Tracheal epithelial cell (primary cell): ENCODE data around the gene MPP3. TPM values are rescaled to one million over a fixed set of nuclear protein-coding genes. Genes with fewer than 3 reads are reported as not detected.

Source experiments
- total RNA-seq: library from RNA; depleted of rRNA; stranded (reverse); fragments of >200 nt; gene quantifications from 2 replicates; pipeline ENCODE4 v1.2.1, GENCODE V29; 2014

Gene MPP3
- 8.2 and 10.0 TPM in 2 replicates for total RNA-seq

GRCh38 chr17:43832976-43833829 lies at the start of gene MPP3:
TSS of gene MPP3 (minus strand) at chr17:43833146. CDS start at chr17:43831906, 1,240 bp downstream.

GRCh38 chr17:43846963-43847371 lies 14.0 kb upstream of the MPP3 start, which contains the start of gene CD300LG:
TSS of gene CD300LG (plus strand) at chr17:43847176. CDS start at chr17:43847217, 41 bp downstream.

GRCh38 chr17:43780135-43780534 lies 52.8 kb downstream of the MPP3 start, which contains the start of gene CFAP97D1:
TSS of gene CFAP97D1 (plus strand) at chr17:43780435. CDS start at chr17:43780463, 28 bp downstream.

GRCh38 chr17:43778337-43779144 lies 54.4 kb downstream of the MPP3 start, which contains the start of gene DUSP3:
TSS of gene DUSP3 (minus strand) at chr17:43778977. CDS start at chr17:43778924, 53 bp downstream.

GRCh38 chr17:43758497-43759174 lies 74.3 kb downstream of the MPP3 start, which contains the start of gene SOST:
TSS of gene SOST (minus strand) at chr17:43758791. CDS start at chr17:43758741, 50 bp downstream.

Other genes starting within 250 kb of the MPP3 start
- 1.2 TPM in 1 of 2 replicates, not detected in the other for gene MEOX1, start 171.2 kb downstream of the MPP3 start, total RNA-seq
- gene SOST, start 74.4 kb downstream of the MPP3 start, total RNA-seq: under 0.01 TPM in 1 of 2 replicates, not detected in the other
- 39.4 and 69.2 TPM in 2 replicates for gene DUSP3, start 54.2 kb downstream of the MPP3 start, total RNA-seq
- gene CFAP97D1, start 52.7 kb downstream of the MPP3 start, total RNA-seq: not detected in 2 replicates
- gene CD300LG, start 14.0 kb upstream of the MPP3 start, total RNA-seq: not detected in 2 replicates
- 0.21 and 0.96 TPM in 2 replicates for gene MPP2, start 74.4 kb upstream of the MPP3 start, total RNA-seq
- gene PPY, start 109.3 kb upstream of the MPP3 start, total RNA-seq: not detected in 2 replicates
- 2.1 TPM in 1 of 2 replicates, not detected in the other for gene PYY, start 120.8 kb upstream of the MPP3 start, total RNA-seq
- 31.1 and 33.7 TPM in 2 replicates for gene NAGS, start 171.5 kb upstream of the MPP3 start, total RNA-seq
- 75.9 and 104 TPM in 2 replicates for gene TMEM101, start 181.8 kb upstream of the MPP3 start, total RNA-seq
- gene LSM12, start 233.5 kb upstream of the MPP3 start, total RNA-seq: 32.5 and 33.7 TPM in 2 replicates
- gene G6PC3, start 237.6 kb upstream of the MPP3 start, total RNA-seq: 6.2 and 13.7 TPM in 2 replicates